SK-N-MC (cell line): ENCODE data around the gene CCDC60.

Experiments used
- EZH2 ChIP-seq: fragments of 200-600 bp; sonication (generic); IDR thresholded peaks from one replicate; pipeline ENCODE4 v1.6.1; 2017; ENCODE audit warnings: antibody characterized with exemption
- POLR2AphosphoS5 ChIP-seq: IDR thresholded peaks from 2 replicates; pipeline ENCODE4 v1.6.1; 2012; ENCODE audit warnings: mild to moderate bottlenecking, low read depth, low read length, borderline replicate concordance

- TF ChIP-seq POLR2AphosphoS5 (no peak), EZH2 (no peak)
These were observed 19.6 kb downstream of the CCDC60 start for GRCh38 chr12:119354172-119354571.
